ENCODE measurements around the gene CAPN13.

The CAPN13 gene

DNA sequence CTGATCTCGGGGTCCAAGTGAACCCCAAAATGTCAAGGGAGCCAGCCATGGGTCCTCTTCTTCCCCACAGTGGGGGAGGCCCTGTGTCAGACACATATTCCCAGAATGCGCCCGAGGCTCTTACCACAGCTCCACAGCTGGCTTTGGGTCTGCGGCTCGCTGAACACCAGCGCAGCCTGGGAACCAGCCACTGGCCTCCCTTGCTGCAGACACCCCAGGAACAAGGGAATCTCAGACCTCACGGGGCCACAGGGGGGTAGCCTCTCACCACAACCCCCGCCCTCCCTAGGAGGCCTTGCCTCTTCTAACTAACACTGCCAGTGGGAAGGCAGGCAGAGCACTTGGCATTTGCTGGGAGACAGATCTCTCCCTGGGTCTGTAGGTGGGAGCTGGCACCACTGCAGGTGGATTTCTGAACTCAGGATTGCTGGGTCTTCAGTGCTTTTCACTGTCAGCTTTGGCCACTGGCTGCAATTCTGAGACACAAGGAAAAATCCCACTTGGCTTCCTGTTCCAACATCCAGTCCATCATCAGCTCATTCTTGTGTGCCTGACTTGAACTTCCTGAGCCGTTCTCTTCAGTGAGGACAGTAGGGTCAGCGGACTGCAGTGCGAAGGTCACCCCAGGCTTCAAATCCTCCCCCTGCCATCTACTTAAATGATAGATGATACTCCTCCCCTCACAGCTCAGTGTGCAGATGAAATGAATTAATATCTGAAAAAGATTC, 128.7 kb downstream of the CAPN13 start:
- no peak for DNase-seq

DNA sequence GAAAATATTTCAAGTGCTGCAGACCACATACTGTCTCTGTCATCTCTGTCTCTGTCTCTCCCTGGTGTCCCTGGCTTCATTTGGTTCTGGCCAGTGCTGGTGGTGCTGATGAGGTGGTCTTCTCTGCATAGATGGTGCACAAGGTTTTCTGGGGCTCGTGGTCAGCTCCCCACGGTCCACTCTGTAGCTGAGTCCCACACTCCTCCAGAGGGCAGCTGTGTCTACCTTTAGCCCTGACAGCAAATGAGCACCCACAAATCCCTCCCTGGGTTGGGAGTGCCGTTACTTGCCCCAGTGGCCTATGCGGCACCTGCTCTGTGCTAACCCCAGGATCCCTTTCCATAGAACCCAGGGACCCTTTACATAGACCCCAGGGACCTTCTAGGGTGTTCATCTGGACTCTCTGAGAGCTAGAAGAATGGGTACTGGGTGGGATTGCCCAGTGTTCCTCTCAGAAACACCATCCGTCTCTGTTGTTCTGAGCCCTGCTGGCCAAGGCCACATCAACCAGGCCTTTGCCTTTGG, 129.3 kb downstream of the CAPN13 start:
- DNase-seq, result no peak

DNA sequence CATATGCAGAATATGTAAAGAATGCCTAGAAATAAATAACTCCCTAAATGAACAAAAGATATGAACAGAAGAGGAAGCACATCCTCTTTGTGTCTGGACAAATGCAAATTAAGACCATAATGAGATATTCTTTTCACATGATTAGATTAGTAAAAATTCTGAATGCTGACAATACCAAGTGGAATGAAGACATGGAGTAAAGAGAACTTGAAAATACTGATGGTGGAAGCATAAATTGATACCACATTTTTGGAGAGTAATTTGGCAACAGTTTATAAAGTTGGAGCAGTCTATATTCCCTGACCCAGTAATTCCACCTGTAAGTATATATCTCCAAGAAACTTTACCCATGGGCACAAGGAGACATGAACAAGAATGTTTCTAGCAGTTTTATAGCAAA, 130.0 kb downstream of the CAPN13 start:
- no peak for DNase-seq

DNA sequence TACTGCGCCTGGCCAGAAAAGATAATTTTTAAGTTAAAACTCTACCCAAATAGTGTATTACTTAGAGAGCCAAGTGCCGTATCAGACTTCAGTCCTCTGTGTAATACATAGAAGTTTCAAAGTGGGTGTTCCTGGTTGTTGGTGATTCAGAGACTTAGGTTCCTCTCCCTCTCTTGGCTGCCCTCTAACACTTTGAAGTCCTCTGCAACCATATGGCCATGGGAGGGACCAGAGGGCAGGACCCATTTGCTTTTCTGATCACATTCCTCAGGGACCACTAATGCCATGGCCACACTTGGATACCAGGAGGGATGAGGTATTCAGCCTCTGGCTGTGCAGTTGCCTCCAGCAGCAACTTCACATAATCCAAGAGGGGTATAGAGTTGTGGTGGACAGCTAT, 131.5 kb downstream of the CAPN13 start:
- no peak for DNase-seq

DNA sequence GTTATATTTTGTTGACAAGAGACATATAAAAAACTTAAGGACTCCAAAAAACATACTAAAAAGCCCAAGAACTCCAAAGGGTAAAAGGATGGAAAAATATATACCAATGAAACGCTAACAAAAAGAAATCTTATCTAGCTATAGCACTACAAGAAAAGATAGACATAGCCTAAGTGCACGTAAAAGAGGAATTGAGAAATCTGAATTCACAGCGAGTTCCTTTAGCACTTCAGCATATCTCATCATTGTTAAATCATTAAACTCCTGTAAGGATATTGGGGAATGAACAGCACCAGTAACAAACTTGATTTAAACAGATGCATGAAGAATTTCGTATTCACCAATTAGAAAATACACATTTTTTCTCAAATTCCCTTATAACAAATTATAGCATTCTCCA, 134.1 kb downstream of the CAPN13 start:
- DNase-seq, result no peak

Data from T1000 (cell line).